ENCODE results near the gene BARD1. TPM values are rescaled to one million over a fixed set of nuclear protein-coding genes. Genes with fewer than 3 reads are reported as not detected.

BARD1 gene
- 21.8 and 24.6 TPM in 2 replicates for total RNA-seq (2014; rRNA removed; shearing (Covaris generic))

DNA sequence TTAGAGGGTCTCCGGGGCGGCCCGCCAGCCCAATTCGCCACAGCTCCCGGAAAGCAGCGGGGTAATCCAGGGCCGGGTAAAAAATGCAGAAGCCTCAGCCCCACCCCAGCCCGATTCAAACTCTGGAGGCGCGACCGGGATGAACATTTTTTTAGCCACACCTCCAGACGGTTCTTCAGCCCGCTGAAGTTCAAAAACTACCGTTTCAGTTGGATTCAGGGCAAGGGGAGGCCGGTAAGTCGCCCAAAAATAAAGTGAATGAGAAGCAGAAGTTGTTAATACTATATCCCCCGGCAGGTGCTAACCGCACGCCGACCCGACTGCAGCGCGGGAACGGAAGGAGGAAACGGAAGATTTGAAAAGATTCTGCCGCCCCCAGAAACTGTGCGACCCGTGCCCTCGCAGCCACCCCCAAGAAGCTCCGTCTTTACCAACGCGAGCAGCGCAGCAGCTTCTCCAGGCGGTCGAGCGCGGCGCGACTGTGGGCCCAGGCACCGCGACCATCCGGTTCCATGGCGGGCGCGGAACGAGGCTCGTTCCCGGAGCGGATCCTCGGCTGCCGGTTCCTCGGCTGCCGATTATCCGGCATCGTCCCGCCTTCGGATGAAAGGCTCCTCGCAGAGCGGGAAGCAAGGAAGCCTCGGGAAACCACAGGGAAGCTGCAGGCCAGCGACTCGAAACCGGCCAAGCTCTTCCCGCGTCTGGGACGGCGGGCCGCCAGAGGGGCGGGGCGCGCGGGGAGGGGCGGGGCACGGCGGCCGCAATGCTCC is at the start of gene BARD1:
BARD1 (minus strand) TSS at position 703 of the 770 bp plus-strand sequence; CDS start at position 589, 114 bp downstream.
- peak; percentile 65 for DNase-seq
- H3K36me3 ChIP-seq (replicated peaks; ENCODE audit: control insufficient read depth, insufficient read depth, low read length) = no peaks in the 10 kb centered on the region
- H3K4me3 ChIP-seq (ENCODE audit: insufficient read depth, low read depth, low read length) = peak within 1 kb of the TSS; percentile 87
- H3K27me3 ChIP-seq (ENCODE audit: control insufficient read depth, insufficient read depth, low read length) = no peaks in the 10 kb centered on the region; the same call in 1 of the 2 replicates

DNA sequence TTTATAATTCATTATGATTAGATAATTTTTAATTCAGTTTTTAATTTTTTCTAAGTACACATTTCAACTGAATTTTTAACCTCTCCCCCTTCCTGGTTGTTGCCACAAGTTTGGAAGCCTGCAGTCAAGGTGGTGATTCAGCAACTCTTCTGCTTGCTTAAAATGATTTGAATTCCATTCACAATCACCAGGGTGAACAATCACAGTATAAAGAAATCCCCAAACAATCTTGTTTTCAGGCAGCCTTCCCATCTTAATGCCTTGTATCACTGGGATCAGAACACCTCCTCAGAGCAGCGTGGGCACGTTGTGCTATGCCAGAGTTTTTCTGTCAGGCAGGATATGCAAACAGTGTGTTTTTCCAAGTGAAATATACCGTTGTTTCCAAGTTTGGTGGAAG is 46.7 kb upstream of the BARD1 start:
- H3K27me3 ChIP-seq (ENCODE audit: control insufficient read depth, insufficient read depth, low read length) = no peaks in the 10 kb centered on the region
- H3K36me3 ChIP-seq (replicated peaks; ENCODE audit: control insufficient read depth, insufficient read depth, low read length) = no peaks in the 10 kb centered on the region
- no peak overlapping the region for H3K4me3 ChIP-seq (ENCODE audit: insufficient read depth, low read depth, low read length)
- no peak for DNase-seq

DNA sequence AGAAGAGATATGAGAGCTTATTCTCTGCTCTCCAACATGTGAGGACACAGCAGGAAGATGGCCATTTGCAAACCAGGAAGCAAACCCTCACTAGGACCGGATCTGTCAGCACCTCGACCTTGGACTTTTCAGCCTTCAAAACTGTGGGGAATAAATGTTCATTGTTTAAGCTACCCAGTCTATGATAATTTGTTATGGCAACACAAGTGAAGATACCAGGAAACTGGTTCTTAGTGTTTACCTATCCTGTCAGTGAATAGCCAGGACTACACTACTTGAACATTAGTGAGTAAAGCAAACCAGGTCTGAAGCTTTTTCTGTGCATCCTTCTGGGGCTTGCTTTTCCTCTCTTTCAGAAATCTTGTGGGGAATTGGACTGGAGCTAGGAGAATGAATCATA is 44.4 kb upstream of the BARD1 start:
- no peaks in the 10 kb centered on the region for H3K36me3 ChIP-seq (replicated peaks; ENCODE audit: control insufficient read depth, insufficient read depth, low read length)
- no peaks in the 10 kb centered on the region for H3K27me3 ChIP-seq (ENCODE audit: control insufficient read depth, insufficient read depth, low read length)
- H3K4me3 ChIP-seq (ENCODE audit: insufficient read depth, low read depth, low read length) = no peak overlapping the region
- no peak for DNase-seq

DNA sequence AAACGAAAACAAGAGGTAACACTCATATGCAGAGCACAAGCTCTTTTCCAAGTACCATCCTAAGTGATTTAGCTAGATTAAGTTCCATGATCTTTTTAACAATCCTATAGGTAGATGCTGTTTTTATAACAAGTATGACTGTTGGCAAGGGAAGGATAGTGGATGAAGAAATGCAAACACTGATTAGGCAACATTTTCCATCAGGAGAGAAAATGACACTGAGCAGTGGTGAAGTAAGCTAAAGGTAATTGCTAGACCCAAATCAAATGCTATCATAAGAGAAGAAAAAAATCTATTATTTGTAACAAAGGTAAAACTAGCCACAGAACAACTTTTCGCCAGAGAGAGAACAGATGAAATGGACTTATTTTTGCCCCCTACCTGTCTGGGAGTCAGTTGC is 34.3 kb upstream of the BARD1 start:
- Histone ChIP-seq H3K27me3 (ENCODE audit: control insufficient read depth, insufficient read depth, low read length) (no peaks in the 10 kb centered on the region), H3K4me3 (ENCODE audit: insufficient read depth, low read depth, low read length) (no peak overlapping the region), H3K36me3 (replicated peaks; ENCODE audit: control insufficient read depth, insufficient read depth, low read length) (no peaks in the 10 kb centered on the region)
- no peak for DNase-seq

DNA sequence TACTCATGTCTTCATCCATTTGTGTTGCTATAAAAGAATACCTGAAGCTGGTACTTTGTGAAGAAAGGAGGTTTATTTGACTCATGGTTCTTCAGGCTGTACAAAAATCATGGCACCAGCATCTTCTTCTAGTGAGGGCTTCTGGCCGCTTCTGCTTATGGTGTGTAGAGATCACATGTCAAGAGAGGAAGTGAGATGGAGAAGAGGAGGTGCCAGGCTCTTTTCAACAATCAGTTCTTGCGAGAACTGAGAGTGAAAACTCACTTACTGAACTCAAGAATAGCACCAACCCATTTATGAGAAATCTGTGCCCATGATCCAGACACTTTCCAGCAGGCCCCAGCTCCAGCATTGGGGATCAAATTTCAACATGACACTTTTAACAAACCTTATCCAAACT is 30.0 kb upstream of the BARD1 start:
- no peaks in the 10 kb centered on the region for H3K27me3 ChIP-seq (ENCODE audit: control insufficient read depth, insufficient read depth, low read length)
- no peak for DNase-seq

DNA sequence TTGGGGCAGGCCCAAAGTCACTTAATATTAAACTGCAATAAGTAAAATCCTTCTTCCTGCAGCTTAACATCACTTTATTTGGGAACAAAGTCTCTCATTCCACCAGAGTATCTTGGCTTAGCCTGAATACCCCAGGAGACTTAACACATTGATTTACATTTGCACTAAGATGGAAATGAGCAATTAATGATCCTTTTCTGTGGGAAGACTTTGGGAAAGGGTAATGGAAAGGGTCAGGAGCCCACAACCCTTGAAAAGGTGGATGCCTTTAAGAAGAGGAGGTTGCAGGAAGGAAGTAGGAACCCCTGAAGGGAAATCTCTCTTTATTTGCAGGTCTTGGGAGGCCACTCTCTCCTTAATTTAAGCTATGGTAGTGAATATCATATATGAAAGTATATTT is 28.0 kb upstream of the BARD1 start:
- Histone ChIP-seq H3K27me3 (ENCODE audit: control insufficient read depth, insufficient read depth, low read length) (no peaks in the 10 kb centered on the region), H3K4me3 (ENCODE audit: insufficient read depth, low read depth, low read length) (no peak overlapping the region), H3K36me3 (replicated peaks; ENCODE audit: control insufficient read depth, insufficient read depth, low read length) (no peaks in the 10 kb centered on the region)
- DNase-seq = peak; percentile 43

More for the DNA sequence above, 30.0 kb upstream of the BARD1 start:
- H3K4me3 ChIP-seq (ENCODE audit: insufficient read depth, low read depth, low read length) = no peak overlapping the region
- no peaks in the 10 kb centered on the region for H3K36me3 ChIP-seq (replicated peaks; ENCODE audit: control insufficient read depth, insufficient read depth, low read length)

DNA sequence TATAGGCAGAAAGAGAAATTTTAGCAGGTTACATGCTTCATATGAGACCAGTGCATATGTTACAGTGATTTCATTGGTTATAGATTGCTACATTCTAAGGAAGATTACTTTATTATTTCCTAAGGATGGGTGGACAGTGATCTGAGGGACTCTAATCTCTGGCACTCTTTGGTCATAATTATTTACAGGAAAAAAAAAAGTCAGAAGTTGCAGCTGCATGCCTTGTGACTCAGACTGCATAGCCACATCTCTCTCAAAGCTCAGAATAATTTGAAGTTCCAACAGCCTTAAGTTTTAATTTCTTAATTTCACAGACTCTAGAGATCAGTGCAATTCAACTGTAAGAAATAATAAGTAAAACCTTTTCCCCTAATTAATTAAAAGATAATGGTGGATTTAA is 27.1 kb upstream of the BARD1 start:
- Histone ChIP-seq H3K27me3 (ENCODE audit: control insufficient read depth, insufficient read depth, low read length) (no peaks in the 10 kb centered on the region), H3K4me3 (ENCODE audit: insufficient read depth, low read depth, low read length) (no peak overlapping the region), H3K36me3 (replicated peaks; ENCODE audit: control insufficient read depth, insufficient read depth, low read length) (no peaks in the 10 kb centered on the region)
- no peak for DNase-seq

DNA sequence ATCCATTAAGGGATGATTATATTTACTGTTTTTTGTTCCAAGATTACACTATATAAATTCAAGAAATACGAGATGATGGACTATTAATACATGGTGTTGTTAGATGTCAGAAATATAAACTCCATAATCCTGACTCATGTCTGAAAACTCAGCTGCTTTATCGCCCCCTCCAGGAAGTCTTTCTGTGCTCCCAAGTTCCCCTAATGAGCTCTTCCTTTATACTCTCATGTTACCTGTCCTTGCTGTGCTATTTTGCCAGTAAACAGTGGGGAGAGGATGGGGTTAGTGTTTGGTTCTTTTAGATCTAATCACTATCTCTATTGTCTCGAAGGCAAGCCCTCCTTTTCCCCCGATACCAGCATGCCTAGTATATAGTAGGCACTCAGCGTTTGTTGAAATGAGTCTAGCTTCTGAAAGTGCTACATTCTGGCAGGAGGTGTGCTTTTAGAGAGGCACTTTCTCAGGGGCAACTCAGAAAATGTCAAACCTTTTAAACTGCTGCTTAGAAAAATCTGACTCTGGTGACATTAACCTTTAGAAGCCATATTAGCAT is 21.4 kb upstream of the BARD1 start:
- Histone ChIP-seq H3K4me3 (ENCODE audit: insufficient read depth, low read depth, low read length) (no peak overlapping the region), H3K27me3 (ENCODE audit: control insufficient read depth, insufficient read depth, low read length) (no peaks in the 10 kb centered on the region), H3K36me3 (replicated peaks; ENCODE audit: control insufficient read depth, insufficient read depth, low read length) (no peaks in the 10 kb centered on the region)
- DNase-seq = peak; percentile 44

DNA sequence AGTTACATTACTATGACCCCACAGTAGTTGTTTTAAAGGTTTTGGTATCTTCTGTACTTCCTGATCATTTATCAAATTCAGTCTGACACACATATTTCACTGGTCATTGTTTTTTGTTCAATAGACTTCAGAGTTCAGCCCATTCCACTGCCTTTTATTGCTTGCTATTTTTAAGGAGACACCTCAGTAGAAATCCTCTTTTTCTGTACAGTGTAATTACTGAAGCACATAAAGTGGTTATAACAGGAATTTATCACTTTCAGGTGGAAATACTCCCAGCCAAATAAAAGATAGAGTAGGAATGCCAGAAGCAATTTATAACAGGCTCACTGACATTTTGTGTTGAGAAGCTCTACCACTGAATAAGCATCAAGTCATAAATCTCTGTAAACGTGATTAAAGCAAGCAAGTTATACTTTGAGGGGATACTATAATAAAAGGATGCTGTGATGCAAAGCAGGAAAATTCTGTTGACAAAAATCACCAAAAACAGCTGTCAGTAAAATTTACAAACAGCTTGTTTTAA is 6.6 kb upstream of the BARD1 start:
- DNase-seq = no peak

DNA sequence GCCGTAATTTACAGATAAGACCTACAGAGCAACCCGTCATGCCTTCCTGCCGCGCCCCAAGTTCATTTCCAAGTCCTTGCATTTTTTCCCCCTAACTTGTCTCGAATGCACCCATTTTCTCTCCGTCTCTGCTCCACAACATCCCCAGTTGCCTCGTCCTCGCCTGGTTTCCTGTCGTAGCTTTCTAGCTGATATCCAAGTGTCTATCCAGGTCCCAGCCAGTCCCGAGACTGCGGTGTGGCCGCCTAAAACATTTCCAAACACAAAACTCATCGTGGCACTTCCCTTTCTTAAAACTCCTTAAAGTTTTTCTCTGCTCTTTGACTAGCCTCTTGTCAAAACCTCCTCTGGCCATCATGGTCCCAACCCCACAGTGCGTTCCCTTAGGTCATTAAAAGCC is 1.2 kb upstream of the BARD1 start:
- no peak for DNase-seq
- no peaks in the 10 kb centered on the region for H3K36me3 ChIP-seq (replicated peaks; ENCODE audit: control insufficient read depth, insufficient read depth, low read length)
- peak overlapping the region; percentile 28 for H3K4me3 ChIP-seq (ENCODE audit: insufficient read depth, low read depth, low read length)
- no peaks in the 10 kb centered on the region; the same call in 1 of the 2 replicates for H3K27me3 ChIP-seq (ENCODE audit: control insufficient read depth, insufficient read depth, low read length)

More for the DNA sequence above, 6.6 kb upstream of the BARD1 start:
- Histone ChIP-seq H3K36me3 (replicated peaks; ENCODE audit: control insufficient read depth, insufficient read depth, low read length) (no peaks in the 10 kb centered on the region), H3K4me3 (ENCODE audit: insufficient read depth, low read depth, low read length) (no peak overlapping the region), H3K27me3 (ENCODE audit: control insufficient read depth, insufficient read depth, low read length) (no peaks in the 10 kb centered on the region; the same call in 1 of the 2 replicates)

DNA sequence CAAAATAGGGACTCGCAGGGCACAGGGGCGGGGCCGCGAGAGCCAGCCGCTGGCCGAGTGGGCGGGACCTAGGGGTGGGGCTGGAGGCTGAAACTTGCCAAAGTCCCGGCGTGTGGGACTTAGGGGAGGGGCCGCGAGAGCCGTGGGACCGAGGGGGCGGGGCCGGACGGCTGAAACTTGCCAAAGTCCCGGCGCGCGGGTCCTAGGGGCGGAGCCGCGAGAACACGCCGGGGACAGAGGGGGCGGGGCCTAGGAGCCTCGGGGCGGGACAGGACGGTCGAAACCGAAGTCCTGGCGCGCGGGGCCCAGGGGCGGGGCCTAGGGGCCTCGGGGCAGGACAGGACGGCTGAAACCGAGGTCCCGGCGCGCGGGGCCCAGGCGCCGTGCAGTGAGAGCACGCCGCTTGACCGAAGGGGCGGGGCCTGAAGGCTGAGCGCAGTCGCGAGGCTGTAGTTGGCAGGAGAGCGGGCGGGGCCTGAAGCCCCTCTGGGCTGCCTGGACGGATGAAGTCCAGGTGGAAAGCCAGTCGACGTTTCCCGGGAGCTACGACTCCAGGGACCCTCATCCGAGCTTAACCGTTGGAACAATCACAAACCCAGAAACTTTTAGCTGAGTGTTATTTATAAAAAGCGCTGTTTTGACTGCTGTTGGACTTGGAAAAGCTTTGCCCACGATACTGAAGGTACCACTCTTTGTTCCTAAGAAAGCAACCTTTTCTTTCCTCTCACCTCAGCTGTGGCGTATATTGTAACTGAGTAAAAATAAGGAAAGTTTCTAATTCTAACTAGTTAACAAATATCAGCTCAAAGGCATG is 475 bp upstream of the BARD1 start:
- no peaks in the 10 kb centered on the region for H3K36me3 ChIP-seq (replicated peaks; ENCODE audit: control insufficient read depth, insufficient read depth, low read length)
- no peaks in the 10 kb centered on the region; the same call in 1 of the 2 replicates for H3K27me3 ChIP-seq (ENCODE audit: control insufficient read depth, insufficient read depth, low read length)
- peak; percentile 96 for DNase-seq
- peak overlapping the region; percentile 87 for H3K4me3 ChIP-seq (ENCODE audit: insufficient read depth, low read depth, low read length)

DNA sequence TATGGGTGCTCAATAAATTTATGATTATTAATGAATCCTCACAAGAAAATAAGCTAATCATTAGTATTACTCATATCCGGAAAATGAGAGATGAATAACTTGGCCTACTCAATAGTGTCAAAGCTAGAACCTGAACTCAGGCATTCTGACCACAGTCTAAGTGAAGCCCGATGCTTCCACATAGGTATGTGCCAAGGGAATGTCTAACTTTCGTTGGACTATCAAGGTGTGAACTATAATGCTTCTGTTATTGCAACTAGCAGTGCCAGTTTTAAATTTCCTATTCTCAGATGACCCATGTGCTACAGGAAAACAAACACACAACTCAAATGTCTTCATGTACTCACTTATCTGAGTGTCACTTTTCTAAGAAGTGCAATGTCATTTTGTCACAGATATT is 1.8 kb downstream of the BARD1 start:
- DNase-seq = no peak
- no peaks in the 10 kb centered on the region for H3K36me3 ChIP-seq (replicated peaks; ENCODE audit: control insufficient read depth, insufficient read depth, low read length)
- no peaks in the 10 kb centered on the region; the same call in 1 of the 2 replicates for H3K27me3 ChIP-seq (ENCODE audit: control insufficient read depth, insufficient read depth, low read length)
- H3K4me3 ChIP-seq (ENCODE audit: insufficient read depth, low read depth, low read length) = peak overlapping the region; percentile 32

DNA sequence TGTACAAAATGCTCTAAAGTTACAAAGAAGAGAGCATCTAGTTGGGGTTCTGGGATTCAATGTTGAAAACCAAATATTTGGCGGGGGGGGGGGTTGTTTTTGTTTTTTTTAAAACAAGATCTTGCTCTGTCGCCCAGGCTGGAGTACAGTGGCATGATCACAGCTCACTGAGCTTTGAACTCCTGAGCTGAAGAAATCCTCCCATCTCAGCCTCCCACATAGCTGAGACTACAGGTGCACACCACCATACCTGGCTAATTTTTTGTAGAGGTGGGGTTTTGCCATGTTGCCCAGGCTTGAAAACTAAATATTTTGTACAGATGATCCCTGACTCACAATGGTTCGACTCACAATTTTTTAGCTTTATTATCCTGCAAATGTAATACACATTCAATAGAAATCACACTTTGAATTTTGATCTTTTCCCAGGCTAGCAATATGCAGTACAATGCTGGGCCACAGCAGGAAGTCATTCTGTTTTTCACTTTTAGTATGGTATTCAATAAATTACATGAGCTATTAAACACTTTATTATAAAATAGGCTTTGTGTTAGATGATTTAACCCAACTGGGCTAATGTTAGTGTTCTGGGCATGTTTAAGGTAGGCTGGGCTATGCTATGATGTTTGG is 7.6 kb downstream of the BARD1 start:
- no peak for DNase-seq
- no peak overlapping the region for H3K4me3 ChIP-seq (ENCODE audit: insufficient read depth, low read depth, low read length)
- no peaks in the 10 kb centered on the region for H3K36me3 ChIP-seq (replicated peaks; ENCODE audit: control insufficient read depth, insufficient read depth, low read length)
- H3K27me3 ChIP-seq (ENCODE audit: control insufficient read depth, insufficient read depth, low read length) = no peaks in the 10 kb centered on the region

DNA sequence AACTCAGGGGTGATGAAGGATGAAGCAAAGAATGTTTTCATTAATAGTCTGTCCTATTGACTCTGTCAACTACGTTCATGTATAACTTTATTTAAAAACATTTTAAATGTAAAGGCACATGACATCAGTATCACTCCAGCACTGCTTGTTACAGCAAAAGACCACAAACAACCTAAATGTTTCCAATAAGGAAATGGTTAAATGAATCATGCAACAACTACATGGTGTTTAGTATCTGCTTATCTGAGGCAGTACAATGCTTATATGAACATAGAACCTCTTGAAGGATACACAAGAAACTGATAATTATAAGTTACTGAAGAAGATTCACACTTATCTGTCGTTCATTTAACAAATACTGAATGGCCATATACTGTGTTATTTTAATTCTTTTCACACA is 8.4 kb downstream of the BARD1 start:
- Histone ChIP-seq H3K36me3 (replicated peaks; ENCODE audit: control insufficient read depth, insufficient read depth, low read length) (no peaks in the 10 kb centered on the region), H3K4me3 (ENCODE audit: insufficient read depth, low read depth, low read length) (no peak overlapping the region), H3K27me3 (ENCODE audit: control insufficient read depth, insufficient read depth, low read length) (no peaks in the 10 kb centered on the region)
- no peak for DNase-seq
